A549 (cell line): ENCODE measurements around the gene FGF1.

Source experiments
- CBX2 ChIP-seq: fragments of 200-600 bp; sonication (generic); IDR thresholded peaks from 2 replicates; pipeline ENCODE4 v1.6.1; 2016; ENCODE audit warnings: low read depth, mild to moderate bottlenecking, borderline replicate concordance
- CTCF ChIP-seq: fragments of >200 bp; sonication (Bioruptor Twin); formaldehyde crosslinking; IDR thresholded peaks from 3 replicates; pipeline ENCODE4 v1.5.1; 2016
- ELK1 ChIP-seq: fragments of 150-350 bp; IDR thresholded peaks from 2 replicates; pipeline ENCODE4 v1.6.1; 2014; ENCODE audit warnings: low read depth, mild to moderate bottlenecking, low read length
- EP300 ChIP-seq, 2 experiments: fragments of >200 bp; sonication (Bioruptor Twin); formaldehyde crosslinking; IDR thresholded peaks; 2 replicates in 1 of 2; 3 replicates in 1 of 2; pipeline ENCODE4 v1.6.1; 2016 to 2017
- HDAC2 ChIP-seq: fragments of 200-600 bp; sonication (generic); IDR thresholded peaks from 2 replicates; pipeline ENCODE4 v1.6.1; 2016
- MYC ChIP-seq: IDR thresholded peaks from 2 replicates; pipeline ENCODE4 v1.6.1; 2012; ENCODE audit warnings: mild to moderate bottlenecking, inconsistent platforms, low read length, improper control_type of control experiment, borderline replicate concordance
- RAD21 ChIP-seq, 2 experiments: fragments of >200 bp in 1 of 2; sonication (Bioruptor Twin) in 1 of 2; formaldehyde crosslinking in 1 of 2; IDR thresholded peaks in 1 of 2; conservative IDR thresholded peaks in 1 of 2; 2 replicates in 1 of 2; 3 replicates in 1 of 2; pipeline ENCODE4 v1.6.1; 2012 to 2018; ENCODE audit warnings: inconsistent platforms in 1 of 2
- SREBF2 ChIP-seq: fragments of 450-650 bp; IDR thresholded peaks from 2 replicates; pipeline ENCODE4 v1.6.1; 2014; ENCODE audit warnings: mild to moderate bottlenecking, moderate library complexity
- ZFP36 ChIP-seq: fragments of 450-650 bp; IDR thresholded peaks from 2 replicates; pipeline ENCODE4 v1.6.1; 2014; ENCODE audit warnings: borderline replicate concordance; ENCODE audit not compliant: partially characterized antibody
- ZSCAN20 ChIP-seq: fragments of 250-450 bp; sonication (Bioruptor Pico); IDR thresholded peaks from 2 replicates; pipeline ENCODE4 v1.8.0; 2022; ENCODE audit warnings: mild to moderate bottlenecking, moderate library complexity

GRCh38 chr5:142552107-142552506 is 133.8 kb downstream of the FGF1 start:
- TF ChIP-seq EP300 (IDR thresholded peaks at IDR 0.05) (no peak), MYC (no peak), RAD21 (conservative IDR thresholded peaks at IDR 0.05 in 1 of 2, IDR thresholded peaks at IDR 0.05 in 1 of 2) (no peak), ELK1 (no peak), CTCF (no peak), ZSCAN20 (CRISPR knock-in tag) (no peak), HDAC2 (no peak), ZFP36 (no peak), CBX2 (no peak), SREBF2 (no peak)
